C1 segment of cervical spinal cord (tissue), 14 donors: ENCODE data around the gene PDE1C.

Source experiments
- DNase-seq, 14 donors: peaks; one replicate each; lab custom pipeline; 2025; lab: John Stamatoyannopoulos, UW

PDE1C gene

DNA sequence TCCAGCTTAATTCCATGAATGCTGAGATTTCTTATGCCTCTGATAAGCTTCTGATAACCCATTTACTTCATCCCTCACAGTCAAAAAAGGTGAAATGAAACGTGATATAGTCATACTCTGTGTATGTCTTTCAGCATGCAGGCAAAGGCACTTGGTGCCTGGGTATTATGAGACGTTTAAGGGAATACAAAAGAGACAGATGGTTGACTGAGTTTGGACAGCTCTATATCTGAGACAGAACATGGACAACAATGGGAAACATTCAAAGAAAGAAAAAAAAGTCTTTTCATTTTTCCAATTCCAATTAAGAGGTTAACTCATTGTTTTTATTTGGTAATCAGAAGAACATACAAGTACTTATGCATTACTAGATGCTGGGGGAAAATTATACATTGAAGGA, 287.0 kb downstream of the PDE1C start:
- no peak for DNase-seq

DNA sequence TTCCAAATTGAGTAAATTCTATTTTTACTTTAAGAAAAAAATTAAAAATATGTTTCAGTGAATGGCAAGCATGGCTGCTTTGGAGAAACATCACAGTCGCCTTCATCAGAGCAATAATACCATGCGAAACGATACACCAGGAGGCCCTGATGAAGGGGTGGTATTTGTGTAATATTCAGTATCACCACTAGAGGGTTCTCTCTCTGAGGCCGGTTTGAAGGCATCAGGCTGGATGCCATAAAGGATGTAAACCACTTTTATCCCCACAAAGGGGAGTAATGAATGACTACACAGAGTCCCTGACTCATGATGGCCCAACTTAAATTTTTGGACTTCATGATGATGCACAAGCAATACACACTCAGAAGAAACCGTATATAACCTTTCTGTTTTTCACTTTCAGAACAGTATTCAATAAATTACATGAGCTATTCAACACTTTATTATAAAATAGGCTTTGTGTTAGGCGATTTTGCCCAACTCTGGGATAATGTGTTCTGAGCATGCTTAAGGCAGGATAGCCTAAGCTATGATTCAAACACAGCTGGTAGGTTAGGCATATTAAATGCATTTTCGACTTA, 287.7 kb downstream of the PDE1C start:
- DNase-seq: no peak

DNA sequence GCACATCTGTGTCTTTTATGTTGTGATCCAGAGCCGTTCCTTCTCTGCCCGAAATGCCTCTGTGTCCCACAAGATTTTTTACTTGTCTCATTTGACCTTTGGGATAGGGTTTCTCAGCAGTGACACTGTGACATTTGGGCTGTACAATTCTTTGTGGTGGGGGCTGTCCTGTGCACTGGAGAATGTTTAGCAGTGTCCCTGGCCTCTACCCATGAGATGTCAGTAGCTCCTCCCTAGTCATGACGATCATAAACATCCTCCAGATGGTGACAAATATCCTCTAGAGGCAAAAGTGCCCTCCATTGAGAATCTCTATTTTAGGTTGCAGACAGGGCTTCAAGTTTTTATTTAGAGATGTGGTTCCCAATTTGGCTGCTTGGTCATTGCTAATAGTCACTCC, 291.9 kb downstream of the PDE1C start:
- DNase-seq: no peak

DNA sequence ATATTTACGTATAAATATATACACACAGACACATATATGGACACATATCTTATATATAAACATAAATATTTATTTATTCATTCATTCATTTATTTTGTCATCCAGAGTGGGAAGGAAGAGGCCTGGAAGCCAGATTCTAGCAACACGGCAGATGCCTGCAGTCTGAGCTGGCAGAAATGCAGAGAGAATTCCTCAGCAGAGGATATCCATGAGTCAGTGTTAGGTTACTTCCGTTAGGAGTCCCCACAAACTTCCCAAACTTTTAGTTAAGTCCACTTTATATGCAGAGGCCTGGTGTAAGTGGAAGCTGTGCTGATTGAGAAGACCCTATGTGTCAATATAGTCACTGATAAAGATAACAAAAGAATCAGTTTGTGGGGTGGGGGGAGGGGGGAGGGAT, 293.6 kb downstream of the PDE1C start:
- DNase-seq: no peak

DNA sequence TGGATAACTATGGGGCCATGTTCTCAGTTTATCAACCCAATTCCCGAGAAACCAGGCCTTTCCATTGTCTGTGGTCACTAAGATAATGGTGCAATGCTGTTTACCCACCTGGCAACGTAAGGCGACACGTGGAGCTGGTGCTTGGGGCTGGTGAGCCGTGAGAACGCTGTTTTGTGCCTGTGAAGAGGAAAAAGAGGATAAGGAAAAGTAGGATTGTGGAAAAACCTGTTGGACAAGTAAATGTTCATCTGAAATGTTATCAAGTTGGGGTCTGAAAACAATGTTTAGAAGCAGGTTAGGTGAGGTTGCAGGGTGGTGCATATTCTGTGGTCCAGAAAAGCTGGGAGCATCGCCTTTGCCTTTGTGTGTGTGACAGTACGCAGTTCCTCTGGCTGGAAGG, 294.7 kb downstream of the PDE1C start:
- DNase-seq: no peak

DNA sequence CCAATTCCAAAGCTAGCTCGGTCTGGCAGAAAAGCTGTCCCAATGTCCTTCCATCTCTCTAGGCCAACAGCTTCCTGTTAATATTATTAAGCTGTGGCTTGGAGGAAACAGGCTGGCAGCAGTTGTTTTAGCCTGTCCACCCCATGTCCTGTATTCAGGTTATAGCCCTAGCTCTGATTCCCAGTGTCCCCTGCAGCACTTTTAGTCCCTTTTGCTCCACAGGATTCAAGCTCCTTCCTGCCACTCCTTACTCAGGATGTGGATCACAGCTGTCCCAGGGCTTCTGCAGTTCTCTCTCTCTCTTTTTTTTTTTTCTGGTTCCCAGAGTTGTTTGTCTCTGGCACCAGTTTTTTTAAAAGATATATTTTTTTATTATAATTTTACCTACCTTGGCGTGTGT, 298.0 kb downstream of the PDE1C start:
- DNase-seq: no peak

DNA sequence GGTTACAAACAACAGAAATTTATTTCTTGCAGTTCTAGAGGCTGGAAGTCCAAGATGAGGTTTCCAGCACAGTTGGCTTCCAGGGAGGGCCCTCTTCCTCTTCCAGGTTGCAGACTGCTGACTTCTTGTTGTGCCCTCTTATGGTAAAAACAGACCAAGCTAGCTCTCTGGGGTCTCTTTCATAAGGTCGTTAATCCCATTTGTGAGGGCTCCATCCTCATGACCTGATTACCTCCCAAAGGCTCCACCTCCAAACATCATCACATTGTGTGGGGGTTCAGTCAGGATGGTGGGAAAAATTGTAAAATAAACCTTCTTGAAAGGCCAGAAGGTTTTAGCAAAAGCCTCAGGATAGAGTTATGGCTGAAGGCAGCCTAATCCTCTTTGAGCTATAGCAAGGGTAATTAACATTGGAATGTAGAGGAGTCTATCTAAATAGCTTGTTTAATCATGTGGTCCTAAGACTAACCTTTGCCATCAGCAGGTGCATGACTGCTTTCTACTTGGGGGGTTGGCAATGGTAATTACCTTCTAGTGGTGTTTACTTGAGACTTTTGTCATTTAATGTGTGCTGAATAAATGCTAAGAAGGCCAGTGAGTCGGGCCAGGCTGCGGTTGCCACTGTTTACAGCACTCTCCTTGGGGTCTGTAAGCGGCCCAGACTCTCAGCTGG, 302.4 kb downstream of the PDE1C start:
- DNase-seq: no peak

DNA sequence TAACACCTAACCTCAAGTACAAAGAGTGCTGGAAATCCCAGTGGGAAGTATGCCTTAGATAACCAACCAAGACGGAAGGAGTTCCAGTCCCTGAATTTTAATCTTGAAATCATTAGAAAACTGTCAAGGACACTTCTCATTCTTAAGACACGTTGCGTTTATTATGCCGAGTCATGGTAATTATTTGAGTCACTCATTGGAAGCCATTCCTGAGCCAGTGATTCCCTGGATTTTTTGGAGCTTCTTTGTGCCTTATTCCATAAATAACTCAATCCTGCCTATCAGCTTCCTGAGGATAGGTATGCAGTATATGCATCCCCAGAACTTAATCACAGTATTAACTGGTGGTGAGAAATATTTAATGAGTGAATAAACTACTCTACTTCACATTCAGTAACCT, 305.7 kb downstream of the PDE1C start:
- no peak for DNase-seq

DNA sequence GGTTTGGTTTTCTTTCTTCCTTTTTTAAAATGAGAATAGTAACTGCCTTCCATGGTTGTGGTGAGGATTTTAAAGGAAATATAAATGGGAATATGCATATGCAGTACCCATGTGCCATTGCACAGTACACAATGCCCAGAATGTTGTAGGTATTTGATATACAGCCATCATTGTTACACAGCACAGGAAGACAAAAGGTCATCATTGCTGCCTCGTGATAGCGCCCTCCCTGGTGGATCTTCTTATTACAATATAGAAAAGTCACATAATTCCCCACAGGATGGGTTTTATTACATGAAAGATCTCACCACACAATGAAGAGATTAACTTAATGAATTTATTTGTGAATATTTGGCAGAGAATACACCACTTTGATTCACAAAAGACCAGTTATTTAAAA, 306.7 kb downstream of the PDE1C start:
- no peak for DNase-seq

DNA sequence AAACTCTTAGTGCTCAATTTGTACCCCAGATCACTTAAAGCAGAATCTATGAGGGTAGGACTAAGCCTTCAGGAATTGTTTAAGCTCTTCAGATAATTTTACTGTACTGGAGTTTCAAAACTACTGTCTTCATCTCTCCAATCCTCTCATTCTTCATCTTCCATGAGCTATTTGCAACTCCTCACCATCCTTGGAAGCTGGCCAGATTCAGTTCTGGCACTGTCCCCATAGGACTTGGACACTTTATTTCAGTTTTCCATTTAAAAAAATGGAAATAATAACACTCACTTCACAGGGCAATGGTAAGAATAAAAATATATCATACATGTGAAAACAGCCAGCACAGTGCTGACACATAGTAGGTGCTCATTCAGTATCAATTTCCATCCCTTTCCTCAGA, 308.6 kb downstream of the PDE1C start:
- no peak for DNase-seq

DNA sequence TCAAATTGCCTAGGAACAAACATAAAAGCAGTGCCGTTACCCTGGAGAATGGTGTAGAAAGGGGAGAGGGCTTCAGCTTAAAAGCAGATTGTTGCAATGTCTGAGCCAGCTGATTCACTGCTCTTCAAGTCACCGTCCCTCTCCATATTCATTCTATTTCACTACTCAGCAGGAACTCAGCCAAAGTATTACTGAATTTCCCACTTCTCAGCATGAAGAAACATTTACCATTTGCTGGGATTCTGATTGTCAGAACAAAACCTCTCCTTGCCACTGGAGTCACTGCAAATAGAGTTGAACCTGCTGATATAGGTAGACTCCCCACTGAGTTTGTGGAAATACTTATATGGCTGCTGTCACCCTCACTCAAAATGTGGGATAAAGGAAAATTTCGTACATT, 311.5 kb downstream of the PDE1C start:
- no peak for DNase-seq

DNA sequence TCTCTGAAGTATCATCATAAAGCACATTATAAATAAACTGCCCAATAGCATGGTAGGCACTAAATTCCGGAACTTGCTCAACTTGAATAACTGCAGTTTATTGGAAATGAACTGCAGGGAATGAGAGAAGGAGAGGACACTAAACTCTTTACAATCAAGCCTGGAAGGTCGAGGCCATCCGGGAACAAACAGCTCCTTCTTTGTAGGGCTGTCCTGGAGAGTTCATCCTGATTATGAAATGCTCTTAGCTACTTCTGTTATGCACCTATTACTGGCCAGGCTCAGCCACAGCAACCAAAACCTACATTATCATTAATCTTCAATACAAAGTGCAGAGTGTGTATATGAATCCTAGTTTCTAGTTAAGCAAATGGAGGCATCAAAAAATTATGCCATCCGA, 318.5 kb downstream of the PDE1C start:
- DNase-seq: no peak

DNA sequence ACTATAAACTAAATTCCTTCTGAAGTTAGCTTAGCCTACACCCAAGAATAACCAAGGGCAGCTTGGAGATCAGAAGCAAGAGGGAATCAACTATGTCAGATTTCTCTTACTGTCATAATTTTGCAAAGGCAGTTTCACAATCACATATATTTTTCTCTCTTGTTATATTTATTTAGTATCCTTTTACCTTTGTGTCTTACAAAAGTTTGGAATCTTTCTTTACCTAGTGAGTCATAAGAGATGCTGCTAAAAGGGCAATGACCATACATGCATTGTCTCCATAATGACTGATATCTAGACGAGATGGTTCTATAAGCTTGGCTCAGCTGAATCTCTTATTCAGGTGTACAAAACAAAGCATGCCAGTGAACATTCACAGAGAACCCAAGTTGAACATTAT, 322.1 kb downstream of the PDE1C start:
- no peak for DNase-seq

DNA sequence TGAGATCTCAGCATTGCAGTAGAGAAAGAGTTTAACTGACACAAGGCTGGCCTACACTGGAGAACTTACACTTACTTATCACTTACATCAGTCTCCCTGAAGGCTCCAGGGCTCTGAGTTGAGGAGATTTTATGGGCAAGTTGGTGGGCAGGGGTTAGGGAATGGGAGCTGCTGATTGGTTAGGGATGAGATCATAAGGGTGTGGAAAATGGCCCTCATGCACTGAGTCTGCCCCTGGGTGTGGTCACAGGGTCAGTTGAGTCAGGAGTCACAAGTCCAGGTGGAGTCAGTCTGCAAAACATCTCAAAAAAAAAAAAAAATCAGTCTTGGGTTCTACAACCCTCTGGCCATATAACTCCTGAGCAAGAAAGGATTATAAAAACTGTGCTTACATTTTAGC, 322.7 kb downstream of the PDE1C start:
- no peak for DNase-seq

DNA sequence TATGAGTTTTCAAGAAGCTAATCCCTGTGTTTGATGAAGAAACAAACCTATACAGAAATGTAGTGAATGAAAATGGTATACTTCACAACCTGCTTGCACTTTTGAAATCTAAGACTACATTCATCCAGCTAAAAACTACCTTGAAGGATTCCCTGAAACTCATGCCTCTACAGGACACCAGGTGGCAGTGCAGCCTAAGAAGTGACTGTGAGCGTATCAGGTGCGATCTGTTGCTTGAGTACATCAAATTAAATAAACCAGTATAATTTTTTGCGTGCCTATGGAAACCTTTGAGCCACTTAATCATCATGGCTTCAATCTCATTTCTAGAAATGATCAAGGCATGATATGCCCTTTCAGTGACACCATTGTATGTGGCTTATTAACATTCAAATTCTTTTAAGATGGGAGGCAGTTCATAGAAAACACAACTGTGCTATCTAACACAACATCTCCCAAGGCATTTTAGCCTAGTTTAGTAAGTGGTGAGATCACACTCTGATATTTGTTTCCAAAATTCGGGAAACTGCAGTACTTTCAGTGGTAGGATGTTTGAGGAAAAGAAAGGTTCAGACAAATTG, 325.8 kb downstream of the PDE1C start:
- peak in 10 of 14 donors; percentile 0 to 57 (median 31) for DNase-seq

DNA sequence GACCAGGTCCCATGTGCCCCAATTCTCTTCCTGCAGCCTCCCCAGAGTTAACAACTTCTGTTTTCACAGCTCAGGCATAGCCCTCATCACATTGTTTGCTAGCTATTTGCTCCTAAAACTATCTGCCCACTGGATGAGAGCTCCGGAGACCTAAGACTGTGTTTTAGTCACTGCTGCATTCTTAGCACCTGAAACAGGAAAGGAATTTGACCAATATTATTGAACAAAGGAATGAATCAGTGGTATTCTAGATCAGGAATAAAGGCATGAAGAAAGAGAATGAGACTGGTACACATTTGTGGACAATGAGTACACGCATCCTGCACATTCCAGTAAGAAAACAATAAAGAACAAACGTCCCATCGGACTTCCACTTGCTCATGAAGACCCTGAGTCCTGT, 328.4 kb downstream of the PDE1C start:
- DNase-seq: no peak

DNA sequence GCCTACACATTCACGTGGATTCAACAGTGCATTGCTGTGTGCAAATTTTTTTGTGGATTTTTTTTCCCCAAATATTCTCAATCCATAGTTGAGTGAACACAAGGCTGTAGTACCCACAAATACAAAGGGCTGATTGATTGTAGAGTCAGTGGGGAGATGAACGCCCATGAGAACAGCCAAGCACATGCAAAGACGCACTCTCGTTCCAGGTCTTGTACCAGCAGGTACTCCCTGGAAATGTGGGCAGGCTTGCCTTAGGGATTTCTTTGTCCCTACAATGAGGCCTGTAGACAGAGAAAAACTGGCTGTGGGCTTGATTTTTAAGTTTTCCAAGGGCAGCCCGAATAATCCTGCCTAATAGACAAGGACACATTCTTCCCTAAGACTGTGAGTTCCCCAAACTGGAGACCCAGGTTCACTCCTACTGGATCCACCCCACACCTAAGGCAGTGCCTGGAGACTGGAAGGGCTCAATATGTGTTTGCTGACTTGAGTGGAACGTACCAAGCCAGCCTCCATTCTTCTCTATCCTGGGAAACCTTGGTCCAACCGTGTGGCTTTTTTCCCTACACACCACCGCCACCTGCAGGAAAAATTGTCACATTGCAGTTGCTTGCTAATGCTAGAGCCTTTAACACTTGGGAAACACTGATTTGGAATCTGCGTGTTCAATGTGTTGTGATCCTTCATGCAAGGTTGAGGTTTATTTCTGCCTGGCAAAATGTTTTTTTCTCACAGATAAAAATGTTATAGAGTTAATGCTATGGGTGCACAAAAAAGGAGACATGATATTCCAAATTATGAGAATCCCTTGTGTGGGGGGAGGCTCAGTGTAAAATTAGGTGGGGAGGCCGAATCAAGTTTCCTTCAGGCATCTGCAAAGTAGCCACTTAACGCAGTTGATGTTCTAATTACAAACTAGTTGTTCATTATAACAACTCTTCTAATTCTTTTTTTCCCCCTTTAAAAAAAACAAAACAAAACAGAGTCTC, 333.9 kb downstream of the PDE1C start:
- peak in 13 of 14 donors; percentile 13 to 69 (median 43) for DNase-seq

DNA sequence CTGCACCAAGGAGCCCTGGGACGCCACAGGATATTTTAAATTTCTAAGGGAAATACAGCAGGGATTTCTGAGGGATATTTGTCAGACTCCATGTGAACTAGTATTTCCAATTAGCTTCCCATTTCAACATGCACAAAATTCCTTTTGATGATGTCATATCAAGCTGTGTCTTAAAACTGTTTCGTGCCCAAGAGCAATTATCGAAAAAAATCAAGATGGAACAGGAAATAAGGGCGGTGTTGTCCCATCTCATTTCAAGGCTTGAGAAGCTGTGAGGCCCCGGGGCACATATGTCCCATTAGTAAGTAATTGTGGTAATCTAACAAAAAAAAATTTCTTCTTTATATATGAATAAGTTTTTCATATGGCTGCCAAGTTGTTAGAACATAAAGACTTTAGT, 335.8 kb downstream of the PDE1C start:
- no peak for DNase-seq

DNA sequence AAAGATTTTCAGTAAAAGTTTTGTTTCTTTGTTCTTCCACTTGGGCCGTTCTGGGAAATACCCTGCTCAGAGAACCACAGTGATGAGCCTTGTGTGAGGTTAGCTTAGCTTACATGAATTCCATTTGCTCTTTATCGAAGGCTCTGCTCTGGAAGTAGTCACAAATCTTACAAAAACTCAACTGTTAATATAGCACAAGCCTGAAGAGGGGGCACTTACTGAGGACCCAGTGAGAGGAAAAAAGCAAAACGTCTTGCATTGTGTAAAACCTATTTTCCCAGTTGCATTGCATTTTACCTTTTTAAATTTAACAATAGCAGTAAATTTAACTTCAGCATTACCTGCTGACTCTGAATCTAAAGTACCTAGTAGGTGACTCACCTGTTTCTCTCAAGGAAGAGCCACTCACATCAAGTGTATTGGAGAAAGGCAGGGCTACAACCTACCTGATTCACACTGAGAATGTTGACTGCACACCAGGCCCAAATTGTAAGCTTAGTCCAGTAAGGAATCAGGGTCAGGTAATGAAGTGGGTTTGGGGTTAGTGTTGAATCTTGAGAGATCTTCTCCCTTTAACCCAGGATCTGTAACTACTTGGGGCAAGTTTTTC, 340.9 kb downstream of the PDE1C start:
- no peak for DNase-seq

DNA sequence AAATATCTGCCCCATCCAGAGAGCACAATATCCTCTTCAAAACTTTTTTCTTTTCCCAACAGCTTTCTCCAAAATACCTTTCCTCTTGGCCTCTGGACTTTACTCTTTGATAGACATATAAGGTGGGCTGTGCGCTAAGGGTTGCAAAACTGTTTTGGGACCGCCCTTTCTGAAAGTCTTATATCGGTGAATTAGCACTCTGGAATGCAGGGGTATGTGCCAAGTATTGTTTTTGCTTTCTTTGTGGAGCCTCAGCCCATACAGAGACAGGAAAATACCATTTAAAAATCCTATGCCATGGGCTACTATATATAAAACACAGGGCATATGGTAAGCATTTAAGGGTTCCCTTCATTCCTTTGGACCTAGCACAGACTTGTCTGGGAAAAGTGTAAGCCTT, 345.5 kb downstream of the PDE1C start:
- DNase-seq: no peak

DNA sequence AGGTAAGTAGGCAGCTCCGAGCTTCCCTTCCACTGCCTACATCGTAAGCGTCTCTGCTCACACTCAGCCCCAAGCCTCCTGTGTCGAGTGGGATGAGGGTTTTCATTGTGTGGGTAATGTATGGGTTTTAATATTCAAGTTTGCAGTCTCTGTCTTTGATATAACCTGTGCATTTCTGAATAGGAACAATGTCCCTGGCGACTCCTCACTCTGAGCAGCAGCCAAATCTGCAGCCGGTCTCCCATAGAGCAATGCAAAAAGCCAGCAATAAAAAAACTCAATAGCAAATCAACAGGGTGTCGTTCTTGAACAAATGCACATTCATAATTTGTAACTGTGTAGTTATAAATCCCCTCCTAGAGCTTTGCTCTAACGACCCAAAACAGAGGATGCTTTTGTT, 349.8 kb downstream of the PDE1C start:
- DNase-seq: no peak

DNA sequence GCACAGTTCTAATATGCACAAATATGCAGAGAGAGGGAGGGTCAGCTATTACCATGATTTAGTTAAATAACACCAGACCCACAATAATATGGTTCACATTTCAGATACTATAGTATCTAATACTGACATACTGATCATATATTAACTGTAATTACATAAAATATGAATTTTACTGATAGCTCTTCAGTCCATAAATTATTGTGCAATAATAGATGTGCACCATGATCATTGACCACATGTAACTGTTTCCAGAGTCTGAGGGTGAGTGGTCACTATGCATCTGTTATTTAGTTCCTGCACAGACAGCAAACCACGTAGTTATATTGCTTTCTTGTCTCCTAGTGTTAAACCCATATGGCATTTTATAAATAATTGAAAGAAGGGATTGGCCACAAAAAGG, 353.9 kb downstream of the PDE1C start:
- no peak for DNase-seq
